ENCODE data around the gene EIF6. TPM values are rescaled to one million over a fixed set of nuclear protein-coding genes. Genes with fewer than 3 reads are reported as not detected.
A peak's percentile ranks its signal among the peaks of the same experiment; 100 is the strongest.

EIF6 gene
- total and polyA plus RNA-seq, 2 of the 8 experiments (the other 6 are each of a cell fraction or from before 2014, with no cell fraction given), result 184 to 319 TPM

GRCh38 chr20:35274172-35275092 is 10.1 kb downstream of the EIF6 start:
- H3K9ac ChIP-seq (replicated peaks in 1 of 4; ENCODE audit: extremely low read depth in 1 of 4, low read depth in 3 of 4, low read length in 3 of 4), result no peak overlapping the region
- H3K4me3 ChIP-seq (ENCODE audit: extremely low read depth in 1 of 4, insufficient read depth in 2 of 4, low read depth in 3 of 4, low read length in 4 of 4), result no peak overlapping the region
- peak overlapping the region; percentile 28; the same call in 1 of the 2 replicates for H3K18ac ChIP-seq (ENCODE audit: extremely low read depth, low read length)
- no peaks in the 10 kb centered on the region for H3K27me3 ChIP-seq (replicated peaks in 1 of 4; ENCODE audit: control insufficient read depth in 3 of 4, extremely low read depth in 1 of 4, insufficient read depth in 3 of 4, low read length in 3 of 4)
- no peak overlapping the region for H3K56ac ChIP-seq (replicated peaks; ENCODE audit: insufficient read length, low read depth, low read length)
- CTCF ChIA-PET (ENCODE audit: partially characterized antibody), result interaction anchor here (0.6 to 11.5 kb wide), 7 partner anchors 14 to 179 kb away, joined by 3 to 135 read pairs (median 4); partner anchors contain the start of gene EDEM2
- peak overlapping the region; percentile 78; the same call in 1 of the 2 replicates for H4K8ac ChIP-seq (ENCODE audit: extremely low read depth, insufficient read depth, low read length)
- H3K27ac ChIP-seq (ENCODE audit: low read depth, low read length), result peak overlapping the region; percentile 52; the same call in 1 of the 2 replicates
- no peaks in the 10 kb centered on the region for H3K9me3 ChIP-seq (ENCODE audit: insufficient read depth in 2 of 2, low read depth in 1 of 2, low read length in 1 of 2)
- peak overlapping the region; percentile 22 for H4K91ac ChIP-seq (replicated peaks; ENCODE audit: insufficient read length, low read length)
- no peak overlapping the region for H2AK5ac ChIP-seq (ENCODE audit: low read depth, low read length)
- no peak overlapping the region for H2BK12ac ChIP-seq (ENCODE audit: low read depth, low read length)
- no peak overlapping the region for H3K23ac ChIP-seq (ENCODE audit: insufficient read length)
- H2BK5ac ChIP-seq (ENCODE audit: low read depth, low read length), result no peak overlapping the region
- no peak overlapping the region; the same call in 1 of the 2 replicates for H2BK15ac ChIP-seq (ENCODE audit: low read length)
- H3K4ac ChIP-seq (replicated peaks; ENCODE audit: insufficient read length, low read depth, low read length), result no peak overlapping the region
- H2AFZ ChIP-seq (ENCODE audit: low read length), result no peak overlapping the region
- no peaks in the 10 kb centered on the region; the same call in 1 of the 2 replicates for H3K79me1 ChIP-seq (ENCODE audit: low read depth, low read length)
- no peak overlapping the region for H4K5ac ChIP-seq (ENCODE audit: insufficient read length, low read depth, low read length)
- POLR2A ChIA-PET (ENCODE audit: partially characterized antibody), result interaction anchor here (0.9 to 7.9 kb wide), 10 partner anchors 8 to 180 kb away, joined by 3 to 98 read pairs (median 6); partner anchors contain the start of genes EDEM2 and EIF6
- H3K14ac ChIP-seq (ENCODE audit: insufficient read length), result no peak overlapping the region
- no peaks in the 10 kb centered on the region for H3K79me2 ChIP-seq (ENCODE audit: control insufficient read depth in 1 of 2, insufficient read depth in 2 of 2, low read length in 2 of 2)
- WGBS, 2 experiments (ENCODE audit: extremely low coverage in 1 of 2, insufficient coverage in 1 of 2, insufficient read length in 1 of 2, insufficient replicate concordance in 2 of 2, low coverage in 1 of 2, low lambda C conversion rate in 2 of 2, missing lambda C conversion rate in 1 of 2), result 94% methylated on average over 24 of the region's 24 CpGs; no CpG with 5 or more reads in 1 of the 2 experiments
- peaks cover 9 to 29% (median 9%) of the 10 kb centered on the region in 4 experiments for H3K36me3 ChIP-seq (ENCODE audit: control insufficient read depth in 2 of 4, insufficient read depth in 4 of 4, low read length in 3 of 4)
- no peak overlapping the region for H2BK20ac ChIP-seq (ENCODE audit: low read length)
- peaks cover 4% of the 10 kb centered on the region; the same call in 1 of the 2 replicates for H3K23me2 ChIP-seq (ENCODE audit: low read depth, low read length)
- H4K20me1 ChIP-seq (replicated peaks in 1 of 2; ENCODE audit: control insufficient read depth in 1 of 2, insufficient read depth in 2 of 2, low read length in 2 of 2), result peaks cover 0 to 2% of the 10 kb centered on the region in 2 experiments
- H2BK120ac ChIP-seq (replicated peaks; ENCODE audit: low read depth, low read length), result no peak overlapping the region
- H3K4me1 ChIP-seq (replicated peaks in 1 of 4; ENCODE audit: control insufficient read depth in 3 of 4, insufficient read depth in 4 of 4, low read length in 3 of 4), result peaks cover 5 to 11% (median 7%) of the 10 kb centered on the region in 4 experiments
- no peak for FAIRE-seq
- DNase-seq (ENCODE audit: low read depth in 1 of 2, low spot score in 2 of 2), result no peak
- no peak for TF ChIP-seq SIRT6 (IDR thresholded peaks at IDR 0.05; ENCODE audit: low read length)
- no peak for TF ChIP-seq CTBP2 (IDR thresholded peaks at IDR 0.05; ENCODE audit: borderline replicate concordance, insufficient read depth, insufficient read length, low read length)
- TF ChIP-seq SP2 (IDR thresholded peaks at IDR 0.05; ENCODE audit: low read length), result no peak
- no peak for TF ChIP-seq RXRA (IDR thresholded peaks at IDR 0.05; ENCODE audit: insufficient read depth, low read depth, low read length)
- no peak for TF ChIP-seq YY1 (IDR thresholded peaks at IDR 0.05; ENCODE audit: low read depth, low read length)
- peak; percentile 34; the same call in 1 of the 2 replicates for TF ChIP-seq POLR2AphosphoS5 (IDR thresholded peaks at IDR 0.05; ENCODE audit: low read depth, low read length)
- TF ChIP-seq CEBPB (IDR thresholded peaks at IDR 0.05; ENCODE audit: low read depth, low read length), result no peak
- no peak overlapping the region for H3K4me2 ChIP-seq (ENCODE audit: insufficient read depth in 1 of 2, low read depth in 2 of 2, low read length in 2 of 2)

All from H1 (cell line).